ENCODE data around the gene DYSF. TPM values are rescaled to one million over a fixed set of nuclear protein-coding genes. Genes with fewer than 3 reads are reported as not detected.

Gene DYSF
- total and polyA plus RNA-seq, 3 donors from 2014 or later = 6.8 to 10.9 (median 8.9) TPM

DNA sequence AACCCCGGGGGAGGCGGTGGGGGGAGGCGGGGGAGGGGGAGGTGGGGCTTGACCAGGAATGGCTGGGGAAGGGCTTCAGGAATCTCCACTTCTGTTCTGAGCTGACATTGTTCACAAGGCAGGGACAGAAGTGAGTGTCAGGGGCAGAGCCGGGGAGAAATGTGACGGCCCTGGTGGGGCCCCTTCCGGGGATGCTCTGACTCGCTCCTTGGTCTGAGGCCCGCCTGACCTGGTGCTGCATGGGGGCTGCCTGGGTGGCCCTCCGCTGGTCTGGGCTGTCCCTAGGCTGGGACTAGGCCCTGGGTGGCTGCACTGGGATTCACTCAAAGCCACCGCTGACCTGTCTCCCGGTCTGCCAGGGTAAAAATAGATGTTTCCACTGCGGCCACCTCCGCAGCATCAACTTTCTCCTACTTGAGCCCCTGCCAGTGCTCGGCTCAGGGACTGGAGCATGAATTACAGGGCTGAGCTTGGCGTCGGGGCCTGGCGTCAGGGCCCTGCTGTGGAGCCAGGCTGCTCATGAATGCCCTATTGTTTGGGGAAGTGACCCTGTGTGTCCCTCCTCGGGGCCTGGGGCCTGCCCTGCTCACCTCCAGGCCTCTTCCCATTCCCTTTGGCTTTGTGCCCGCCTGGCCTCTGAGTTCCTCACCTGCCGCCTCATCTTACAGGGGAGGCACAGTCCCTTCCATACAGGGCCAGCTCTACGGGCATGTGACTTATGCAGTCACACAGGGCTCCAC, 247.5 kb downstream of the DYSF start:
- H3K4me3 ChIP-seq = no peak overlapping the region
- peak; percentile 70 for DNase-seq
- no peaks in the 10 kb centered on the region for H3K36me3 ChIP-seq (ENCODE audit: low read depth, missing control alignments)
- H3K27ac ChIP-seq = peak overlapping the region in 1 of 2 donors; percentile 59
- TF ChIP-seq, protein P1, sequence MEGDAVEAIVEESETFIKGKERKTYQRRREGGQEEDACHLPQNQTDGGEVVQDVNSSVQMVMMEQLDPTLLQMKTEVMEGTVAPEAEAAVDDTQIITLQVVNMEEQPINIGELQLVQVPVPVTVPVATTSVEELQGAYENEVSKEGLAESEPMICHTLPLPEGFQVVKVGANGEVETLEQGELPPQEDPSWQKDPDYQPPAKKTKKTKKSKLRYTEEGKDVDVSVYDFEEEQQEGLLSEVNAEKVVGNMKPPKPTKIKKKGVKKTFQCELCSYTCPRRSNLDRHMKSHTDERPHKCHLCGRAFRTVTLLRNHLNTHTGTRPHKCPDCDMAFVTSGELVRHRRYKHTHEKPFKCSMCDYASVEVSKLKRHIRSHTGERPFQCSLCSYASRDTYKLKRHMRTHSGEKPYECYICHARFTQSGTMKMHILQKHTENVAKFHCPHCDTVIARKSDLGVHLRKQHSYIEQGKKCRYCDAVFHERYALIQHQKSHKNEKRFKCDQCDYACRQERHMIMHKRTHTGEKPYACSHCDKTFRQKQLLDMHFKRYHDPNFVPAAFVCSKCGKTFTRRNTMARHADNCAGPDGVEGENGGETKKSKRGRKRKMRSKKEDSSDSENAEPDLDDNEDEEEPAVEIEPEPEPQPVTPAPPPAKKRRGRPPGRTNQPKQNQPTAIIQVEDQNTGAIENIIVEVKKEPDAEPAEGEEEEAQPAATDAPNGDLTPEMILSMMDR (IDR thresholded peaks at IDR 0.05) = no peak
- no peak for TF ChIP-seq POLR2A (IDR thresholded peaks at IDR 0.05)
- peaks cover 16% of the 10 kb centered on the region for H3K4me1 ChIP-seq
- intact Hi-C loops (cut with DNase I; ENCODE audit: low total_unique reads) = no loop called here
- H3K9me3 ChIP-seq = no peaks in the 10 kb centered on the region
- 45 to 48% methylated on average over 8 to 21 of the region's 21 CpGs for WGBS, 2 donors
- no peaks in the 10 kb centered on the region for H3K27me3 ChIP-seq

DNA sequence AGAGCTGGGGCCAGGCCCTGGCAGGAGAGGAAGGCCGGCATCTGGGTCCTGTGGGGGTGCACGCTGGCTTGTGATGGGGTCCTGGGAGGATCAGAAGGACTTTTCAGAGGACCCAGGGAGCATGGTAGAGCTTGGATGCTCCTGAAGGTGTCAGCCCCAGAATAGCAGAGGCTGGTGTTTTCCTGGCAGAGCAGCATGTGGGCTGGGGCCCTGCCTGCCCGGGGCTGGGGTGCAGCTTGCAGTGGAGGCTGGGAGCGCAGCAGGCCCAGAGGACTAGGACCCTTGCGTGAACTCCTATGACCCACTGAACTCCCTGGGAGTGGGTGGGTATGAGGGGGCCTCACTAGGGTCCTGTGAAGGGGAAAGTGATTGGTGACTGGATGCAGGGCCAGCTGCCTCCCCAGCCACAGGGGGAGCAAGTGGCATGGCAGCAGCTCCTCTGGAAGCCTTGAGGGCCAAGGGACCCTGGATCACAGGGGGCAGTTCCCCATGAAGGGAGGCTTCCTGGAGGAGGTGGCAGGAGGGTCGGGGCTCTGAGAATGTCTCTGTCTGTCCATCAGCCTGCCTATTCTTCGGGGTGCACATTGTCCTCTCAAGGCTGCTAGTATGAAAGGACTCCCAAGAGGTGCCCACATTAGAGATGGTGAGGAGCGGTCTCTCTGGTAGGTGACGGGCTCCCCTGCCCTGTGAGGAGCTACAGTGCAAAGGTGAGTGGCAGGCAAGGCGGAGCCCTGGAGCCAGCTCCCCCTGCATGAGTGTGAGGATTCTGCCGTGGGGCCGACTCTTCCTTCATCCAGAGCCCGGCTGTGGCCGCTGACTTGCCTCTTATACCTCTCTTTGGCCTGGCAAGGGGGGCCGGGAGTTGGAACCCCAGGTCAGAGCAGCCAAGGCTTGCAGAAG, 249.0 kb downstream of the DYSF start:
- no peaks in the 10 kb centered on the region for H3K27me3 ChIP-seq
- intact Hi-C loops (cut with DNase I; ENCODE audit: low total_unique reads) = no loop called here
- H3K27ac ChIP-seq = no peak overlapping the region
- H3K36me3 ChIP-seq (ENCODE audit: low read depth, missing control alignments) = no peaks in the 10 kb centered on the region
- H3K9me3 ChIP-seq = no peaks in the 10 kb centered on the region
- TF ChIP-seq, protein P1 (IDR thresholded peaks at IDR 0.05) = no peak
- TF ChIP-seq POLR2A (IDR thresholded peaks at IDR 0.05) = no peak
- H3K4me3 ChIP-seq = no peak overlapping the region
- peaks cover 16% of the 10 kb centered on the region for H3K4me1 ChIP-seq
- DNase-seq = no peak
- WGBS, 2 donors = 74 to 82% methylated on average over 11 to 15 of the region's 15 CpGs

DNA sequence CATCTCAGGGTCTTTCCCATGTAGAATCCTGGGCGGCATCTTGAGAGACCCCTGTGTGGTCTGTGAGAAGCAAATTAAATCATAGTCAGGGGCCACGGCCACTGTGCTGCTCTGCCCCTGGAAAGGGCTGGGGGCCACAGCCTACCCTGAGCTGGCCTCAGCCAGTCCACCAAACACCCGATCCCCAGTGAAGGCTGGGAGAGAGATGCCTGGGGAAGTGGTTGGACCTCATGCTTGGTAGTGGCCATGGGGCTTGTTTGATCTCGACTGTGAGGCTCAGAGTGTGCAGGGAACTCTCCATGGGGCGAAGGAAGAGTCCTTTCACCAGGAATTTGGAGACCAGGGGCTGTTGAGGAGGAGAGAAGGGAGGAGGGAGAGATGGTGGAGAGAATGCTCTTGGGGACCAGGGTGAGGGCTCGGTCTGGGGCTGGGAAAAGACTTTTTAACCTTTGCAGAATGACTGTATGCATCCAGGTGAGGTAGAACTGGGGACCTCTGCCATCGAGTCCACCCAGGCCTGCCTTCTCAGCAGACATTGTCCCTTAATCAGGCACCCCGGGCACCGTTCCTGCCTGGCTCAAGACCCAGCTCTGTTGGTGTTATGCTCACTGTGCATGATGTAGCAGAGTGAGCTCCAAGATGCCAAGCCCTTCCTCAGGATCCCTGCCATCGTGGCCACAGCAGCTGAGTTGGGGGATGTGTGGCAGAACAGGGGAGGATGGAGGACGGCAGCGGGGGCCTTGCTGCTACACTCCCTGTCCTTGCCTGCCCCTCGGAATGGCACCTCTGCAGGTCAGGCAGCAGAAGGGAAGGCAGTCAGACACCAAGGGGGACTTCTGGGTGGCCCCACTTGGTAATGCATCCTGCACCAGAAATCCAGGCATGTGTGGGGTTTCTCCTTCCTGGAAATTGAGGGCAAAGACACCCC, 249.9 kb downstream of the DYSF start:
- H3K27ac ChIP-seq = no peak overlapping the region
- 82 to 85% methylated on average over 12 to 13 of the region's 13 CpGs for WGBS, 2 donors
- no peak overlapping the region for H3K4me3 ChIP-seq
- no peaks in the 10 kb centered on the region for H3K9me3 ChIP-seq
- H3K36me3 ChIP-seq (ENCODE audit: low read depth, missing control alignments) = no peaks in the 10 kb centered on the region
- DNase-seq = no peak
- no peaks in the 10 kb centered on the region for H3K27me3 ChIP-seq
- intact Hi-C loops (cut with DNase I; ENCODE audit: low total_unique reads) = no loop called here
- no peak for TF ChIP-seq POLR2A (IDR thresholded peaks at IDR 0.05)
- TF ChIP-seq, protein P1 (IDR thresholded peaks at IDR 0.05) = no peak
- H3K4me1 ChIP-seq = peaks cover 16% of the 10 kb centered on the region

DNA sequence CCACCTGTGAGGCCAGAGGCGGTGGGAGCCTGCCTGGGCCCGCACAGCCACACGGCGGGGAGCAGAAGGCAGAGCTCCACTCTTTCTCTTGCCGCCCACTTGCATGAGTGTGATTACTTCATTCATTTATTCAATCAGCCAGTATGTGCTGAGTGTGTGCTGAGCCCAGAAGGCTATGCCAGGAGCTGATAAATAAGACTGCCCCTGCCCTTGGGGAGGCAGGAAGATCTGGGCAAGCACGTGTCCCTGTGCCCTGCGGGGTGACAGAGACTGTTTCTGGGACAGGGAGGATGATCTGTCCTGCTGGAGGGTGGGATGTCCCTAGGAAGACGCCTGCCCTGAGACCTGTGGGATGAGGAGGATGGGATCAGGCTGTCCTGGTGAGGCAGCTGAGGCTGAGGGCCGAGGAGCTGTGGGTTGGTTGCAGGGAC, 250.8 kb downstream of the DYSF start:
- 72 to 89% methylated on average over 6 to 9 of the region's 9 CpGs for WGBS, 2 donors

More for the DNA sequence above, 250.8 kb downstream of the DYSF start:
- Histone ChIP-seq H3K36me3 (ENCODE audit: low read depth, missing control alignments) (no peaks in the 10 kb centered on the region), H3K4me1 (peaks cover 16% of the 10 kb centered on the region), H3K27ac (no peak overlapping the region), H3K9me3 (no peaks in the 10 kb centered on the region), H3K4me3 (no peak overlapping the region), H3K27me3 (no peaks in the 10 kb centered on the region)
- no peak for TF ChIP-seq POLR2A (IDR thresholded peaks at IDR 0.05)
- TF ChIP-seq, protein P1 (IDR thresholded peaks at IDR 0.05) = no peak
- intact Hi-C loops (cut with DNase I; ENCODE audit: low total_unique reads) = no loop called here
- no peak for DNase-seq
